Measurements from ENCODE around the gene RBKS. TPM values are rescaled to one million over a fixed set of nuclear protein-coding genes. Genes with fewer than 3 reads are reported as not detected.
A peak's percentile ranks its signal among the peaks of the same experiment; 100 is the strongest.
"Not testable (repeated sequence)": the region's sequence is repeated elsewhere in the genome, so short reads cannot be mapped to it uniquely, and the experiment has no call there.

RBKS gene
- total RNA-seq, 1 experiment from 2014 or later, result 0.54 TPM

- no peaks in the 10 kb centered on the region for H3K27me3 ChIP-seq (replicated peaks; ENCODE audit: insufficient read depth, low read depth, low read length, poor library complexity)
- intact Hi-C loops (cut with micrococcal nuclease; ENCODE audit: unreplicated experiment), result loop anchor here (10.0 kb wide), 1 partner anchor 110 kb away; the partner anchor contains the start of gene MRPL33
- no peak overlapping the region for H3K27ac ChIP-seq (ENCODE audit: low read depth, low read length, poor library complexity, severe bottlenecking)
- peaks cover 14% of the 10 kb centered on the region for H3K4me1 ChIP-seq (ENCODE audit: insufficient read depth, low read length, poor library complexity, severe bottlenecking)
- H3K36me3 ChIP-seq (ENCODE audit: insufficient read depth, low read length, poor library complexity, severe bottlenecking), result no peaks in the 10 kb centered on the region
- POLR2A ChIA-PET (ENCODE audit: low non-redundant PET), result interaction anchor here (0.7 kb wide), 1 partner anchor 225 kb away, joined by 4 read pairs; no protein-coding TSS in a partner anchor
- H3K4me3 ChIP-seq (ENCODE audit: low read depth, low read length, poor library complexity, severe bottlenecking), result no peak overlapping the region
- no TSS peak for BruUV-seq (replicated peaks)
- peak; percentile 71 for DNase-seq (ENCODE audit: low spot score)
- CTCF ChIA-PET, result no interaction called here
- TF ChIP-seq CTCF (conservative IDR thresholded peaks at IDR 0.05; ENCODE audit: low read depth, low read length), result no peak
- TF ChIP-seq EZH2 (IDR thresholded peaks at IDR 0.05; ENCODE audit: borderline replicate concordance, low read depth, low read length, poor library complexity, severe bottlenecking), result no peak
- H3K9me3 ChIP-seq (ENCODE audit: low read depth, low read length, poor library complexity, severe bottlenecking), result peaks cover 3% of the 10 kb centered on the region
Observed at GRCh38 chr2:27884601-27885000, 5.6 kb downstream of the RBKS start.

GRCh38 chr2:27882584-27882922, 7.6 kb downstream of the RBKS start:
- H3K4me1 ChIP-seq (ENCODE audit: insufficient read depth, low read length, poor library complexity, severe bottlenecking), result peaks cover 14% of the 10 kb centered on the region
- H3K9me3 ChIP-seq (ENCODE audit: low read depth, low read length, poor library complexity, severe bottlenecking); H3K4me3 ChIP-seq (ENCODE audit: low read depth, low read length, poor library complexity, severe bottlenecking); CTCF ChIA-PET; BruUV-seq (replicated peaks); DNase-seq (ENCODE audit: low spot score); H3K27me3 ChIP-seq (replicated peaks; ENCODE audit: insufficient read depth, low read depth, low read length, poor library complexity); H3K36me3 ChIP-seq (ENCODE audit: insufficient read depth, low read length, poor library complexity, severe bottlenecking); POLR2A ChIA-PET (ENCODE audit: low non-redundant PET); H3K27ac ChIP-seq (ENCODE audit: low read depth, low read length, poor library complexity, severe bottlenecking): not testable (repeated sequence)
- intact Hi-C loops (cut with micrococcal nuclease; ENCODE audit: unreplicated experiment), result loop anchor here (10.0 kb wide), 1 partner anchor 108 kb away; the partner anchor contains the start of gene MRPL33

- BruUV-seq (replicated peaks); H3K4me3 ChIP-seq (ENCODE audit: low read depth, low read length, poor library complexity, severe bottlenecking); POLR2A ChIA-PET (ENCODE audit: low non-redundant PET); H3K36me3 ChIP-seq (ENCODE audit: insufficient read depth, low read length, poor library complexity, severe bottlenecking); H3K9me3 ChIP-seq (ENCODE audit: low read depth, low read length, poor library complexity, severe bottlenecking); CTCF ChIA-PET; DNase-seq (ENCODE audit: low spot score); H3K27me3 ChIP-seq (replicated peaks; ENCODE audit: insufficient read depth, low read depth, low read length, poor library complexity); H3K27ac ChIP-seq (ENCODE audit: low read depth, low read length, poor library complexity, severe bottlenecking): not testable (repeated sequence)
- intact Hi-C loops (cut with micrococcal nuclease; ENCODE audit: unreplicated experiment), result loop anchor here (10.0 kb wide), 1 partner anchor 107 kb away; the partner anchor contains the start of gene MRPL33
- H3K4me1 ChIP-seq (ENCODE audit: insufficient read depth, low read length, poor library complexity, severe bottlenecking), result peaks cover 14% of the 10 kb centered on the region
Observed at GRCh38 chr2:27881815-27882583, 8.2 kb downstream of the RBKS start.

- no peak for DNase-seq (ENCODE audit: low spot score)
- no peaks in the 10 kb centered on the region for H3K27me3 ChIP-seq (replicated peaks; ENCODE audit: insufficient read depth, low read depth, low read length, poor library complexity)
- TF ChIP-seq CTCF (conservative IDR thresholded peaks at IDR 0.05; ENCODE audit: low read depth, low read length) (no peak), EZH2 (IDR thresholded peaks at IDR 0.05; ENCODE audit: borderline replicate concordance, low read depth, low read length, poor library complexity, severe bottlenecking) (no peak)
- intact Hi-C loops (cut with micrococcal nuclease; ENCODE audit: unreplicated experiment), result no loop called here
- ChIA-PET POLR2A (ENCODE audit: low non-redundant PET) (no interaction called here), CTCF (no interaction called here)
- H3K27ac ChIP-seq (ENCODE audit: low read depth, low read length, poor library complexity, severe bottlenecking), result no peak overlapping the region
- H3K4me1 ChIP-seq (ENCODE audit: insufficient read depth, low read length, poor library complexity, severe bottlenecking), result peaks cover under 1% of the 10 kb centered on the region
- H3K36me3 ChIP-seq (ENCODE audit: insufficient read depth, low read length, poor library complexity, severe bottlenecking), result no peaks in the 10 kb centered on the region
- H3K9me3 ChIP-seq (ENCODE audit: low read depth, low read length, poor library complexity, severe bottlenecking), result peaks cover 3% of the 10 kb centered on the region
- H3K4me3 ChIP-seq (ENCODE audit: low read depth, low read length, poor library complexity, severe bottlenecking), result no peak overlapping the region
- BruUV-seq (replicated peaks), result no TSS peak
Observed at GRCh38 chr2:27878825-27879224, 11.4 kb downstream of the RBKS start.

Data from A673 (cell line).